Activated CD4-positive, alpha-beta T cell treated with anti-CD3 and anti-CD28 coated beads for 36 hours (primary cell): Measurements from ENCODE around the gene FSCN2. TPM values are rescaled to one million over a fixed set of nuclear protein-coding genes. Genes with fewer than 3 reads are reported as not detected.
A peak's percentile ranks its signal among the peaks of the same experiment; 100 is the strongest.

Experiments
- ATAC-seq: fragments of 200-7000 bp; cut with Tn5 transposase; one replicate; pipeline ENCODE4 v1.10.0; 2021; ENCODE audit warnings: mild to moderate bottlenecking, moderate library complexity
- CTCF ChIA-PET: fragments of 350-600 bp; sonication (Branson Sonifier 250); formaldehyde crosslinking; loops from one replicate; lab custom pipeline; 2021; ENCODE audit warnings: antibody characterized with exemption; lab: Charles Lee
- POLR2A ChIA-PET: fragments of 350-600 bp; sonication (Branson Sonifier 250); formaldehyde crosslinking; loops from one replicate; lab custom pipeline; 2021; ENCODE audit warnings: antibody characterized with exemption, inconsistent platforms; lab: Charles Lee
- DNase-seq: peaks from one replicate; pipeline ENCODE4 v3.0.0-alpha.2; 2020
- H3K27ac Mint-ChIP-seq: one replicate; pipeline ENCODE4 v1.8.0; 2021; ENCODE audit warnings: mixed read lengths
- H3K27me3 Mint-ChIP-seq: one replicate; pipeline ENCODE4 v1.8.0; 2021; ENCODE audit warnings: mixed read lengths
- H3K36me3 Mint-ChIP-seq: one replicate; pipeline ENCODE4 v1.8.0; 2021; ENCODE audit warnings: low read depth, mixed read lengths
- H3K4me1 Mint-ChIP-seq: one replicate; pipeline ENCODE4 v1.8.0; 2021; ENCODE audit warnings: mixed read lengths
- H3K4me3 Mint-ChIP-seq: one replicate; pipeline ENCODE4 v1.8.0; 2021; ENCODE audit warnings: mild to moderate bottlenecking, moderate library complexity, mixed read lengths
- H3K9me3 Mint-ChIP-seq: one replicate; pipeline ENCODE4 v1.8.0; 2021; ENCODE audit warnings: low read depth, mixed read lengths
- intact Hi-C, 2 experiments: fragments of 100-400 bp; cut with DNase I in 1 of 2; cut with micrococcal nuclease in 1 of 2; formaldehyde crosslinking; loops; one replicate each; pipeline versions ENCODE4 v1.14.2 to v1.15.1; 2022 to 2024; cut with DNase I, micrococcal nuclease
- total RNA-seq, 2 experiments: library from RNA; stranded (reverse); gene quantifications; one replicate each; pipeline ENCODE4 v1.2.3, GENCODE V29; 2021

Gene FSCN2
- total RNA-seq, 2 experiments from 2014 or later: 0.23 to 0.58 TPM

DNA sequence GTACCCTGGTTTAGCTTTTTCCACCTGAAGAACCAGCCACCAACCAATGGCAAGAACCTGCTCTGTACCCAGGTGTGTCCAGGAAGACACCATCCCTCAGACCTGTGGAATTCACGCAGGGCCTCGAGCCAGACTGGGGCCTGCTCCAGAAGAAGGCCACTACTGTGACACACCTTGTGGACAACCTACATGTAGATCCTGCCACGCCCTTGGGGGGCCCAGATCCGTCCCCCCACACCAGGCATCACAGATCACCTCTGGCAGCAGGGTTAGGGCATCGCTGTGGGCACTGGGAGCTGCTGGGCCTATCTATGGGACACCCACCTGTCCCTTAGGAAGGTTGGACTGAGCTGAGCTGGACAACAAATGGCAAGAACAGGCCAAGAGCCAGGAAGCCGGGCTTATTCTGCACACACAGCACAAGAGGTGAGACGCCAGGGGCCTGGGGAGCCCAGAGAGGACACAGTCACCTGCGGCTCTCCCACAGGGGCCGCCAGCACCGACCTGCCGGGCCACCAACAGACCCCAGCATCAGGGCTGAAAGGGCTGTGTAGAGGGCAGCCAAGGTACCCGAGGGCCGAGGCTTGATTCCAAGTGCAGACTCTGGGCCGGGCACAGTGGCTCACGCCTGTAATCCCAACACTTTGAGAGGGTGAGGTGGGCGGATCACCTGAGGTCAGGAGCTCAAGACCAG, 16.3 kb downstream of the FSCN2 start:
- ATAC-seq: no peak
- Mint-ChIP-seq H3K27me3 (no peaks in the 10 kb centered on the region), H3K9me3 (no peaks in the 10 kb centered on the region), H3K27ac (no peak overlapping the region), H3K4me3 (no peak overlapping the region), H3K4me1 (peaks cover 3% of the 10 kb centered on the region), H3K36me3 (peaks cover 26% of the 10 kb centered on the region)
- intact Hi-C loops: no loop called here
- ChIA-PET POLR2A (no interaction called here), CTCF (no interaction called here)
- DNase-seq: no peak

- no peak for DNase-seq
- H3K36me3 Mint-ChIP-seq: peaks cover 31% of the 10 kb centered on the region
- intact Hi-C loops: no loop called here
- H3K4me3 Mint-ChIP-seq: no peak overlapping the region
- H3K9me3 Mint-ChIP-seq: no peaks in the 10 kb centered on the region
- CTCF ChIA-PET: interaction anchor here (0.5 kb wide), 1 partner anchor 532 kb away, joined by 3 read pairs; no protein-coding TSS in a partner anchor
- ATAC-seq: no peak
- peaks cover 12% of the 10 kb centered on the region for H3K4me1 Mint-ChIP-seq
- no peak overlapping the region for H3K27ac Mint-ChIP-seq
- POLR2A ChIA-PET: interaction anchor here (0.7 kb wide), 1 partner anchor 787 kb away, joined by 3 read pairs; no protein-coding TSS in a partner anchor
- no peaks in the 10 kb centered on the region for H3K27me3 Mint-ChIP-seq
Observed at GRCh38 chr17:81545160-81545949, 17.2 kb downstream of the FSCN2 start.

GRCh38 chr17:81546906-81547613, 18.9 kb downstream of the FSCN2 start:
- Mint-ChIP-seq H3K4me1 (peaks cover 23% of the 10 kb centered on the region), H3K27me3 (no peaks in the 10 kb centered on the region), H3K36me3 (peaks cover 27% of the 10 kb centered on the region), H3K4me3 (no peak overlapping the region), H3K27ac (no peak overlapping the region), H3K9me3 (no peaks in the 10 kb centered on the region)
- POLR2A ChIA-PET: no interaction called here
- intact Hi-C loops: no loop called here
- CTCF ChIA-PET: interaction anchor here (0.6 to 0.7 kb wide), 2 partner anchors 290 to 880 kb away, joined by 3 read pairs; no protein-coding TSS in a partner anchor
- DNase-seq: no peak
- ATAC-seq: no peak

- CTCF ChIA-PET: no interaction called here
- H3K4me1 Mint-ChIP-seq: peaks cover 23% of the 10 kb centered on the region
- no peak for ATAC-seq
Observed at GRCh38 chr17:81547614-81547982, 19.4 kb downstream of the FSCN2 start.

DNA sequence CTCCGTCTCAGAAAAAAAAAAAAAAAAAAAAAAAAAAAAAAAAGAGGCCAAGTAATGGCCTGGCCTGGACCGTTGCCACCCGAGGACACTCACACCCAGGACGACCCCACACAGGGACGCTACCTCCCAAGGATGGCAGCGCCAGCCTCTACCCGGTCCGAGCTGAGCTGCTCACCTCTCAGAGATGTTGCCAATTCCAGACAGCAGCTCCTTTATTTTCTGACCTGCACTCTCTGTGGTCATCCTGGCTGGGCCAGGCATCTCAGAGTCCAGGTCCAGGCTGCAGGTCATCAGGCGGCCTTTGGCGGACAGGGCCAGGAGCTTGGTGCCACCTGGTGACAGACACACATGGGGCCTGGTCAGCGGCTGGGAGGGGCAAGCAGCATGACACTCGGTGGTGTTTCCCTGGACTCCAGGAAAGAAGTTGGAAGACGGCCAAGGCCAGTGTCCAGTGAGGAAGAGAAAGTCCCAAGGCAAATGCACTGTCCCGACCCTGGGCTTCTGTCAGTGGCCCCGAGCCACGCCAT, 20.9 kb downstream of the FSCN2 start:
- Mint-ChIP-seq H3K36me3 (peaks cover 25% of the 10 kb centered on the region), H3K4me1 (peaks cover 33% of the 10 kb centered on the region), H3K4me3 (no peak overlapping the region), H3K9me3 (no peaks in the 10 kb centered on the region), H3K27ac (no peak overlapping the region), H3K27me3 (no peaks in the 10 kb centered on the region)
- ChIA-PET CTCF (no interaction called here), POLR2A (no interaction called here)
- intact Hi-C loops: no loop called here
- DNase-seq (no peak), ATAC-seq (no peak)

More at GRCh38 chr17:81547614-81547982, 19.4 kb downstream of the FSCN2 start:
- no peak overlapping the region for H3K27ac Mint-ChIP-seq
- H3K9me3 Mint-ChIP-seq: no peaks in the 10 kb centered on the region
- intact Hi-C loops: no loop called here
- H3K4me3 Mint-ChIP-seq: no peak overlapping the region
- peaks cover 25% of the 10 kb centered on the region for H3K36me3 Mint-ChIP-seq
- DNase-seq: no peak
- no peaks in the 10 kb centered on the region for H3K27me3 Mint-ChIP-seq
- POLR2A ChIA-PET: no interaction called here

DNA sequence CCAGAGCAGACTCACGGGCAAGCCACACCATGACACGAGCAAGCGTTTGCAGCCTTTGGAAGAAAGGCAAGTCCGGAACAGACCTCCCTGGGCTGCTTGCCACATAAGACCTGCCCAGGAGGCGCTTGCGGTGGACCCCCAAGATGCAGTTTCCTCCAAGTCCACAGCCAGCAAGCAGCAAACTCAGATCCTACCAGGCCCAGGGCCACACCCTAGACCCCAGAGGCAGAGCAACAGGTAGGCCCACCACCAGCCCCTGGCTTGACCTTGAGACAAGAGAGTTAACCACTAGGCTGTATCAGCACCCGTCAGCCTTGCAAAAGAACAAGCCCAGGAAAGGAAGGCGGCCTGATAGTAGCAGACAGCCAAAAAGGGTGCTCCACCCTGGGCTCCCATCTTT, 21.6 kb downstream of the FSCN2 start:
- ATAC-seq: no peak
- peaks cover 25% of the 10 kb centered on the region for H3K36me3 Mint-ChIP-seq
- DNase-seq: no peak
- POLR2A ChIA-PET: no interaction called here
- no peaks in the 10 kb centered on the region for H3K9me3 Mint-ChIP-seq
- H3K27me3 Mint-ChIP-seq: no peaks in the 10 kb centered on the region
- CTCF ChIA-PET: no interaction called here
- H3K4me3 Mint-ChIP-seq: peak overlapping the region; percentile 81
- H3K27ac Mint-ChIP-seq: no peak overlapping the region
- H3K4me1 Mint-ChIP-seq: peaks cover 38% of the 10 kb centered on the region
- intact Hi-C loops: loop anchor here (5.0 kb wide), 2 partner anchors 253 to 362 kb away; partner anchors contain the start of genes PCYT2 (in 1 of the 2) and SLC38A10 (in 1 of the 2)

DNA sequence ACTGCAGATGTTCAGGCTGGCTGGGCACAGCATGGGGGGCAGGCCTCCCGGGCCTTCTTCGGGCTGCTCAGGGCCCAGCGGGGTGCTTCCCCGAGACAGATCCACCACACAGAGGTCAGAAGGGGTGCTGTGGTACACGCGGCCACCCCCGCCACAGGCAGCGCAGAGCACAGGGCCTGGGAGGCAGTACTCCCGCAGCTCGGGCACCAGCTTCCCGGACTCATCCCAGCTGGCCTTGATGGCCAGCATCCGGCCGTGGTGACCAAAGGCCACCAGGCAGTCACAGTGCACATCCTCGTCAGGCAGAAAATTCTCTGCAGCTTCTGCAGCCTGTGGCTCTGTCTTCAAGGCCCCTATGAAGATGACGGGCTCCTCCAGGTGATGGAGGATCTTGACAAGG, 22.1 kb downstream of the FSCN2 start:
- POLR2A ChIA-PET: no interaction called here
- no peak for ATAC-seq
- H3K27ac Mint-ChIP-seq: no peak overlapping the region

GRCh38 chr17:81550830-81551457, 22.8 kb downstream of the FSCN2 start:
- Mint-ChIP-seq H3K9me3 (no peaks in the 10 kb centered on the region), H3K4me1 (peaks cover 38% of the 10 kb centered on the region), H3K27ac (peak overlapping the region; percentile 37), H3K36me3 (peaks cover 24% of the 10 kb centered on the region), H3K4me3 (peak overlapping the region; percentile 81), H3K27me3 (no peaks in the 10 kb centered on the region)
- DNase-seq (no peak), ATAC-seq (no peak)
- ChIA-PET CTCF (no interaction called here), POLR2A (no interaction called here)
- intact Hi-C loops: loop anchor here (5.0 kb wide), 2 partner anchors 254 to 361 kb away; partner anchors contain the start of genes PCYT2 (in 1 of the 2) and SLC38A10 (in 1 of the 2)

More for the DNA sequence above, 22.1 kb downstream of the FSCN2 start:
- Mint-ChIP-seq H3K4me1 (peaks cover 38% of the 10 kb centered on the region), H3K9me3 (no peaks in the 10 kb centered on the region), H3K27me3 (no peaks in the 10 kb centered on the region), H3K36me3 (peaks cover 25% of the 10 kb centered on the region), H3K4me3 (peak overlapping the region; percentile 81)
- intact Hi-C loops: loop anchor here (5.0 kb wide), 2 partner anchors 253 to 362 kb away; partner anchors contain the start of genes PCYT2 (in 1 of the 2) and SLC38A10 (in 1 of the 2)
- DNase-seq: no peak
- CTCF ChIA-PET: no interaction called here

DNA sequence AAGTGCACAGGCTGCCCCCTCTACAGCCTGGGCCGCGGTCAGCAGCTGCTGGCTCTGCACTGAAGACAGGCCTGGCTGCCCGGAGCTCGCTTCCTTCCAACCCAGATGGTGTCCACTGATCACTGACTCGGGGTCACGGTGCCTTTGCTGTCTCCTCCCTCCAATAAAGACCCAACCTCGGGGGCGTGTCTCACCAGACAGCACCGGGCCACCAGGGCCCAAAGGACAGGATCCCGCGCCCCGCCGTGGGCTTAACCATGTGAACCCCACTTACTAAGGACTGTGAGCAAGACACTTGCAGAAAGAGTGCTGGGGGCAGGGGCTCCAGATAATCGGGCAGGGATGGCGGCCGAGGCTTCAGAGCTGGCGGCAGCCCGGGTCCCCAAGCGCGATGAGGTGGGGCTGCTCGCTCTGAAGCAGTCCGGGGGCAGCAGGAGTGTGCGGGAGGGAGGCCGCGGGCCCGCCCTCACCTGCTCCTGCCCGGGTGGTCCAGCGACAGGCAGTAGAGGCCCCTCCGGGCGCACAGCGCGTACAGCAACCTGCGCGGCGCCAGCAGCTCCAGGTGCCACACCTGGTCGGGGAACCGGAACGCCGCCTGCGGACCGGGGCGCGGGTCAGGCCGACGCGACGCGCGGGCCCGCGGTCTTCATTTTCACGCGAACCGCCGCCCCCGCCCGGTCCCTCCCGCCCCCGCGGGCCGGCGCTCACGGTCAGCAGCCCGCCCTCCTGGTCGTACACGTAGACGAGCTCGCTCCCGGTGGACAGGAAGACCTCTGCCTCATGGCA, 23.5 kb downstream of the FSCN2 start:
- peaks cover 38% of the 10 kb centered on the region for H3K4me1 Mint-ChIP-seq
- intact Hi-C loops: loop anchor here (1.0 to 5.0 kb wide), 17 partner anchors 32 to 425 kb away; partner anchors contain the start of genes SLC38A10 (in 2 of the 2), ARL16 (in 1 of the 2), ASPSCR1 (in 1 of the 2) and CCDC137 (in 1 of the 2)
- DNase-seq: peak; percentile 36
- H3K27me3 Mint-ChIP-seq: no peaks in the 10 kb centered on the region
- H3K9me3 Mint-ChIP-seq: no peaks in the 10 kb centered on the region
- H3K27ac Mint-ChIP-seq: peak overlapping the region; percentile 42
- H3K4me3 Mint-ChIP-seq: peak overlapping the region; percentile 89
- ChIA-PET CTCF (interaction anchor here (0.8 to 1.5 kb wide), 3 partner anchors 37 to 299 kb away, joined by 3 to 5 read pairs (median 4); no protein-coding TSS in a partner anchor), POLR2A (interaction anchor here (0.8 to 1.2 kb wide), 5 partner anchors 33 to 359 kb away, joined by 3 to 11 read pairs (median 4); partner anchors contain the start of genes ACTG1, MRPL12 and NPLOC4)
- peaks cover 17% of the 10 kb centered on the region for H3K36me3 Mint-ChIP-seq
- no peak for ATAC-seq
